C1 segment of cervical spinal cord (tissue), 14 donors: Measurements from ENCODE around the gene FBN2.
"Not testable (repeated sequence)": the region's sequence is repeated elsewhere in the genome, so short reads cannot be mapped to it uniquely, and the experiment has no call there.

ENCODE experiments used
- DNase-seq, 14 donors: peaks; one replicate each; lab custom pipeline; 2025; lab: John Stamatoyannopoulos, UW

The FBN2 gene

GRCh38 chr5:128362370-128362769, 175.7 kb downstream of the FBN2 start:
- no peak for DNase-seq

GRCh38 chr5:128358826-128359225, 179.2 kb downstream of the FBN2 start:
- no peak for DNase-seq

- no peak for DNase-seq
Observed at GRCh38 chr5:128357226-128357625, 180.8 kb downstream of the FBN2 start.

- no peak for DNase-seq
Observed at GRCh38 chr5:128355961-128356360, 182.1 kb downstream of the FBN2 start.

- DNase-seq: no peak
Observed at GRCh38 chr5:128353441-128354107, 184.5 kb downstream of the FBN2 start.

- no peak for DNase-seq
Observed at GRCh38 chr5:128350705-128351104, 187.3 kb downstream of the FBN2 start.

GRCh38 chr5:128349044-128349858, 188.8 kb downstream of the FBN2 start:
- DNase-seq: no peak

GRCh38 chr5:128346038-128346437, 192.0 kb downstream of the FBN2 start:
- no peak for DNase-seq

- DNase-seq: no peak
Observed at GRCh38 chr5:128345247-128345646, 192.8 kb downstream of the FBN2 start.

- DNase-seq: no peak
Observed at GRCh38 chr5:128343168-128343567, 194.9 kb downstream of the FBN2 start.

- no peak for DNase-seq
Observed at GRCh38 chr5:128341056-128341455, 197.0 kb downstream of the FBN2 start.

GRCh38 chr5:128340648-128341047, 197.4 kb downstream of the FBN2 start:
- DNase-seq: no peak

- DNase-seq: no peak
Observed at GRCh38 chr5:128339585-128339984, 198.5 kb downstream of the FBN2 start.

GRCh38 chr5:128338649-128339048, 199.4 kb downstream of the FBN2 start:
- no peak for DNase-seq

GRCh38 chr5:128335339-128335738, 202.7 kb downstream of the FBN2 start:
- no peak for DNase-seq

- no peak for DNase-seq
Observed at GRCh38 chr5:128334010-128334716, 203.9 kb downstream of the FBN2 start.

- DNase-seq: no peak
Observed at GRCh38 chr5:128331261-128331660, 206.8 kb downstream of the FBN2 start.

GRCh38 chr5:128329386-128329939, 208.6 kb downstream of the FBN2 start:
- DNase-seq: no peak

- no peak for DNase-seq
Observed at GRCh38 chr5:128328446-128328845, 209.6 kb downstream of the FBN2 start.

GRCh38 chr5:128328007-128328406, 210.0 kb downstream of the FBN2 start:
- DNase-seq: no peak

GRCh38 chr5:128321418-128321817, 216.6 kb downstream of the FBN2 start:
- DNase-seq: not testable (repeated sequence)

GRCh38 chr5:128318691-128319090, 219.4 kb downstream of the FBN2 start:
- DNase-seq: no peak
